Measurements from ENCODE around the gene SELENON.

Gene SELENON

GRCh38 chr1:25797939-25798338 lies 2.1 kb upstream of the SELENON start:
- no peak for DNase-seq (ENCODE audit: low read depth)
- H3K4me3 ChIP-seq (ENCODE audit: control insufficient read depth, low read depth, low read length) = no peak overlapping the region
- TF ChIP-seq CTCF (IDR thresholded peaks at IDR 0.05; ENCODE audit: control insufficient read depth, insufficient read depth, low read depth, low read length, missing control alignments) = peak; percentile 64

- no peak for DNase-seq (ENCODE audit: low read depth)
- no peak for TF ChIP-seq CTCF (IDR thresholded peaks at IDR 0.05; ENCODE audit: control insufficient read depth, insufficient read depth, low read depth, low read length, missing control alignments)
- H3K4me3 ChIP-seq (ENCODE audit: control insufficient read depth, low read depth, low read length) = no peak overlapping the region
Observed at GRCh38 chr1:25798666-25799351, 1.2 kb upstream of the SELENON start.

- no peak for TF ChIP-seq CTCF (IDR thresholded peaks at IDR 0.05; ENCODE audit: control insufficient read depth, insufficient read depth, low read depth, low read length, missing control alignments)
- no peak for DNase-seq (ENCODE audit: low read depth)
- peak overlapping the region; percentile 54 for H3K4me3 ChIP-seq (ENCODE audit: control insufficient read depth, low read depth, low read length)
Observed at GRCh38 chr1:25799352-25799934, 550 bp upstream of the SELENON start.

GRCh38 chr1:25800703-25801377 lies 847 bp downstream of the SELENON start:
- no peak for TF ChIP-seq CTCF (IDR thresholded peaks at IDR 0.05; ENCODE audit: control insufficient read depth, insufficient read depth, low read depth, low read length, missing control alignments)
- DNase-seq (ENCODE audit: low read depth) = no peak
- H3K4me3 ChIP-seq (ENCODE audit: control insufficient read depth, low read depth, low read length) = peak overlapping the region; percentile 45

GRCh38 chr1:25802915-25803314 lies 2.9 kb downstream of the SELENON start:
- no peak for TF ChIP-seq CTCF (IDR thresholded peaks at IDR 0.05; ENCODE audit: control insufficient read depth, insufficient read depth, low read depth, low read length, missing control alignments)
- H3K4me3 ChIP-seq (ENCODE audit: control insufficient read depth, low read depth, low read length) = no peak overlapping the region
- no peak for DNase-seq (ENCODE audit: low read depth)

GRCh38 chr1:25803368-25803767 lies 3.4 kb downstream of the SELENON start:
- no peak for TF ChIP-seq CTCF (IDR thresholded peaks at IDR 0.05; ENCODE audit: control insufficient read depth, insufficient read depth, low read depth, low read length, missing control alignments)
- DNase-seq (ENCODE audit: low read depth) = no peak
- no peak overlapping the region for H3K4me3 ChIP-seq (ENCODE audit: control insufficient read depth, low read depth, low read length)
